NCI-H1092 (cell line): ENCODE results near the gene SELENOP.
"Not testable (repeated sequence)": the region's sequence is repeated elsewhere in the genome, so short reads cannot be mapped to it uniquely, and the experiment has no call there.

Experiments
- DNase-seq: peaks from one replicate; lab custom pipeline; 2025; lab: John Stamatoyannopoulos, UW

Gene SELENOP

DNA sequence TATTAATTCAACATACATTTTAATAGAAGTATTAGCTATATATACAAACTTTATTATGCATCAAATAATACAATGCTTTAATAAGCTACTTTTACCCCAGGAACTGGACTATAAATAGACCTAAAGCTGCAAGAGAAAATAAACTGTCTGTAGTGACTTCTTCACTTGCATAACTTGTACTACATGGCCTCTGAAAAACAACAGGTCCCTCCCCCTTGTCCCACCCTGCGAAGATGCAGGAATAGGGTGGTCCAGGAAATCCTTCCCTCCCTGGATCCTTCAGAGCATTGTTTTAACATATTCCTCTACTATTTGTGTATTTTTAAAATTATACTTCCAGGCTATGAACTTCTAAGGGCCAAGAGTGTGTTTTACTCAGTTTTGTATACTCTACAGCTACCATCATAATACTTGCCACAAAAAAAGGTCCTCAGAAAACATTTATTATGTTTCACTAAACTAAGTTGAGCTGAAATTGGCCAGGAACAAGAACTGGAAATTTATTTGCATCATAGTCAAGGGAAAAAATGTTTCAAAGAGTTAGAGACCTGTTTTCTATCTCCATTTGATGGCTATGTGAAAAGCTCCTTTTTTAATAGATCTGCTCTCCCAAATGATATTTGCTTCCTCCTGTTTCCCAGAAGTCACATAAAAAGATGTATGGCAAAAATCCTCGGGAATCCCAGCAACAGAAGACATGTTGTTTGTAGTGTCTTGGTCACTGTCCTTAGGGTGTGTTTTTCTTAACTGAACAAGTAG is 15.2 kb upstream of the SELENOP start:
- no peak for DNase-seq

DNA sequence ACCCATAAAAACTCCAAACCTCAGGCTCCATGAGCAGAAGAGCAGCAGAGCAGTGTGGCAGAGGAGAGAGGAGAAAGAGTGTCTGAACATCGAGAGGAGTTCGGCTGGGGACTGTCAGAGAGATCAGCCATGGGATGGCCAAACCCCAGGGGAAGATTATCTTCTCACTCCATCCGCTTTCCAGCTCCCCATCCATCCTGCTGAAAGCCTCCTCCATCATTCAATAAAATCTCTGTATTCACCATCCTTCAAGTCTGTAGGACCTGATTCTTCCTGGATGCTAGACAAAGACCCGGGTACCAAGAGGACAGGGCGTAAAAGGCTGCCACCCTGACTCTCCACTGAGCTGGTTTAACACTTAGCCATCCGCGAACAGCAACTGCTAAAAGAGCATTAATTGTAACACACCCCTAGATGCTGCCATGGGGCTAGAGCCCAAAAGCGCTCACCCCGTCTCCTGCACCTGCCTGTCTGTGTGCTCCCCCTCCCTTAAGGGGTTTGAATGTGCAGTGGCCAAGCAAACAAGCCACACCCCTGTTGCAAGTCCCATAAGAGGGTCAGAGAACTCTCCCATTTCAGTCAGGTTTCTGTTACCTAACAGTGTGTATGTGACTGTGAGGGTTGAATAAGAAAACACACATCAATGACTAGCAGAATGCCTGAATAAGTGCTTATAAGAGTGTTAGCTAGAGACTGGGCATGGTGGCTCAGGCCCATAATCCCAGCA is 13.9 kb upstream of the SELENOP start:
- DNase-seq, result no peak

DNA sequence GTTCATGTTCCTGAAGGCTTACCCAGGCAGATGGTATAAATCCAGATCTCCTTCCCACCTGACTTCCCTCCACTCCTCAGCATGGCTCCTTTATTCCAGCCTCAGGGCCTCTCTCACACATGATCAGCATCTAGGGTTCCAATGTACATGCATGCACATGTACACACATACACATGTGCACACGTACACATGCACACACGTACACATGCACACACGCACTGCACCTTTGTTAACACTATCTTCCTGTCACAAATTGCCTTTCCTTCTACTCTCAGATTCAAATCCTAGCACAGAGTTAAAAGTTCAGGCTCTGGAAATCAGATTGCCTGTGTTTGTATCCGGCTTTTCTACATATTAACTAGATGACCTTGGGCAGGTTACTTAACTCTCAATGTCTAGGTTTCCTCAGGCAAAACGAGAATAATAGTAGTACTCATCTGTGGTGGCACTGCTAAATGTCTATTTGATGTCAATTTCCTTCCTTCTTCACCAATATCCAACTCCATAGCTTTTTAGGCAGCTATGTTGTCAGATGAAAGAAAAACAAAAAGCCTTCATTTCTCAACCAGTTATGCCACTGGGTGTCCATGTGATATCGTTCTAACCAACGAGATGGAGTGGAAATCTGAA is 12.8 kb upstream of the SELENOP start:
- DNase-seq, result no peak

DNA sequence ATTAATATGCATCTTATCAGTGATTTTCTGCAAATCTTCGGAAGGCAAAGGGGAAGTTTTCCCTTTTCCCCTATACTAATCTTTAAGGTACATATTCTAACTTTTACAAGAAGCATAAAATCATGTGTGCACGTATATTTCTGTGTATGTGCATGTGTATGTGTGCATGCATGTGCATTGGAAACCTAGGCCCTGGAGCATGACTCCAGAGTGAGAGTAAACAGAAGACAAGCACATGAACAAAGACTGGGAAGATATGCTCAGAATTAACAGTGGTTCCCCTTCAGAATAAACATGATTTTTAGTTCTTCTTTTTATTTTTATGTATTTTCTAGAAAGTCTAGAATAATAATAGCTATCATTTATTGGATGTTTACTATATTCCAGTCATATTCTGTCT is 10.9 kb upstream of the SELENOP start:
- DNase-seq, result no peak

DNA sequence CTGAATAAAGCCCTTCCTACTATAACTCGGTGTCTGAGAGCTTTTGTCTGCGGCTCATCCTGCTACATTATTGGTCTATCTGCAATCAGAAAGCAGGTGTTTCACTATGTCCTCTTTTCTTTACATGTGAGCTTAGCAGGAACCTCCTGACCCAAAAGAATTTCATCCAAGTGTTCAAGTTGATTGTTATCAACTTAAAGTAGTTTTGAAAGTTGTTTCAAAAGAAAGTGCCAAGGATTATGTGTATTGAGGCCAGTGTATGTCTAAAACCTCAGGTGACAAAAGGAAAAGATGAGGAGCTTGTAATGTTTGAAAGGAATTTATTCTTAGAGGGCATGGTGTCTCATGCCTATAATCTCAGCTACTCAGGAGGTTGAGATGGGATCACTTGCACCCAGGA is 8.1 kb upstream of the SELENOP start:
- no peak for DNase-seq

DNA sequence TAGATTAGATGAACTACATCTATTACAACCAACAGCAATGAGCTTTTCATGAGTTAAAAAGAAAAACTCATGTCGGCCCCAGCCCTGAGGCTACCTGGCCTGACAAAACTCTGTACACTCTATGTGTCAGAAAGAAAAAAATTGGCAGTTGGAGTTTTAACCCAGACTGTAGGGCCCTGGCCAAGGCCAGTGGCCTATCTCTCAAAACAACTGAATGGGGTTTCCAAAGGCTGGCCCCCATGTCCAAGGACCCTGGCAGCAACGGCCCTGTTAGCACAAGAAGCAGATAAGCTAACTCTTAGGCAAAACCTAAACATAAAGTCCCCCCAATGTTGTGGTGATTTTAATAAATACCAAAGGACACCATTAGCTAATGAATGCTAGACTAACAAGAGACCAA is 4.9 kb upstream of the SELENOP start:
- not testable (repeated sequence) for DNase-seq

DNA sequence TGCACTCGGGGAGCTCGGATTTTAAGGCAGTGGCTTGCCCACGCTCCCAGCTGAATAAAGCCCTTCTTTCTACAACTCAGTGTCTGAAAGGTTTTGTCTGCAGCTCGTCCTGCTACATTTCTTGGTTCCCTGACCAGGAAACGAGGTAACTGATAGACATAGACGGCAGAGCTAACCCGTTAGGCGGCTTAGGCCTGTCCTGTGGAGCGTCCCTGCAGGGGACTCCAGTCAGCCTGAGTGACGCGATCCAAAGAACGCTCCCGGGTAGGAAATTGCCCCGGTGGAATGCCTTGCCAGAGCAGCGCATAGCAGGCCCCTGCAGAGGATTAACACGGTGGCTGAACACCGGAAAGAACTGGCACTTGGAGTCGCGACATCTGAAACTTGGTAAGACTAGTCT is 1.8 kb upstream of the SELENOP start:
- DNase-seq, result no peak

DNA sequence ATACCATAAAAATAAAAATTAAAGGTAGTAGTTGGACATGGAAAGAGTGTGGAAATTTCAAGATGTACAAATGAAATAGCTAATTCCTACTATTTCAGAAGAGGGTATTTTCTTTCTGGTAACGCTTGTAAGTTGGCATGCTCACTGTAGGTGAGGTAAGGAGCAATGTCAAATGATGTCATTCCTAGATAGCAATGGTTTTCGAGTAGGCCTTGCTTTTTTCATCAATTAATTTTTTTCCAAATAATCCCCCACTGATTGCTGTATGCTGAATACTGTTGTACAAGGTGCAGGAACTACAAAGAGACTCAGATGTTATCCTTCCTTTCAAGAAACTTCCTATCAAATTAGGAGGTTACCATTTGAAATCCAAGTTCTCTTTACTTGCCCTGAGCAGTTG is 928 bp upstream of the SELENOP start:
- DNase-seq, result no peak

DNA sequence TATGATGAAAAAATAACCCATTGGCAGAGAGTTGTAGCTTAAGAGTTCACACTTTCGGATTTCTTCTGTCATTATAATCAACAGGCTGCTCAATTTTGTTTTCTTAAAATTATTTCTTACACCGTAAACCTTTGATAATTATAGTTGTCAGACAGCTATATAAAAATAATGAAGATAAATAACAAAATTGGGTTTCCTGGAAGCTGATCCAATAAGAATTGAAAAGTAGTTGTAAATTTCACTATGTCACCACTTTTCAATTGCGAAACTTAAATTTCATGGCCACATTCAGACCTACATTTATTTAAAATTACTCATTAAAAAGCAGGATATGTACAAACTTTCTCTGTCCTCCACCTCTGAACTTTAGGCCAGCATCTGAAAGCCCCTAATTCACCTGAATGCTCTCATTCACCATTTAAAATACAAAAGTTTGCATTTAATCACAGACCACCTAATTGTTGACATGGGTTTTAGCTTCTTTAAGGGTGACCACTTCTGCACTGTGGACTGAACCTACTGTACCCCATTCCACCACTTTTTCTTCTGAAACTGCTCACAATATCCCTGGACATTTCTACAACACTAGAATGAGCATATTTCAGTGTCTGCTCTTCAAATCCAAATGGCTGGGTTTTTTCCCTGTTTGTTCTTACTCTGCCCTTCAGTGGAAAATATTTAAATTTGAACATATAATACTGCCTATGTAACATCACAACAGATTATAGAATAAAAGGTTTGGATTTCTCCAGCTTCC is 680 bp downstream of the SELENOP start:
- DNase-seq, result no peak

DNA sequence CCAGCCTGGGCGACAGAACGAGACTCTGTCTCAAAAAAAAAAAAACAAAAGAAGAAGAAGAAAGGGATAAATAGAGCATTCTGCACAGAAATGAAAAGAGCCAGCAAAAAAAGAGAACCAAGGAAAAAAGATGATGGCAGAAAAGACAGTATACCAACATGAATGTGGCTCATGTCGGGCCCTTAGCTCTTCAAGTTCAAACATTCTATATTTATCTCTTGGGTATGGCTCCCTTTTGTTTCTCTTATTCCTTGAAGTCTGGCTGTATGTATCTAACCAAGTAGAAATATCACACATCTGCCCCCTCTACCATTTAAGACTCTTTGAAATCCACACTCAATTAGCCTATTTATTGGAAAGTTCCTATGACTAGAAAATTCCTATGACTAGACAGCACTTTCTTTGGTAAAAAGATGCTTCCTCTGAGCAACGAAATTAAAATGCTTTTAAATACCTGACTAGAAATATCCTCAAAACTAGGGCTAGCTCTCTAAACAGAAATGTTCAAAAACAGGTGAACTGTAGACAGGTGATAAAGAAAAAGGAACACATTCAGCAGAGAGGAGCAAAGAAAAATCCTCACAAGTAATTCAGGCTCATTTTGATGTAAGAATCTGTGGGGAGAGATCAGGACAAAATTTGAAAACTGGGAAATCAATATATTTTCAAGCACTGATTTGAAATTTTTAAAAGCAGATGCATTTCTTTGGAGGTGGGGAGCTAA is 2.6 kb downstream of the SELENOP start:
- DNase-seq, result no peak

DNA sequence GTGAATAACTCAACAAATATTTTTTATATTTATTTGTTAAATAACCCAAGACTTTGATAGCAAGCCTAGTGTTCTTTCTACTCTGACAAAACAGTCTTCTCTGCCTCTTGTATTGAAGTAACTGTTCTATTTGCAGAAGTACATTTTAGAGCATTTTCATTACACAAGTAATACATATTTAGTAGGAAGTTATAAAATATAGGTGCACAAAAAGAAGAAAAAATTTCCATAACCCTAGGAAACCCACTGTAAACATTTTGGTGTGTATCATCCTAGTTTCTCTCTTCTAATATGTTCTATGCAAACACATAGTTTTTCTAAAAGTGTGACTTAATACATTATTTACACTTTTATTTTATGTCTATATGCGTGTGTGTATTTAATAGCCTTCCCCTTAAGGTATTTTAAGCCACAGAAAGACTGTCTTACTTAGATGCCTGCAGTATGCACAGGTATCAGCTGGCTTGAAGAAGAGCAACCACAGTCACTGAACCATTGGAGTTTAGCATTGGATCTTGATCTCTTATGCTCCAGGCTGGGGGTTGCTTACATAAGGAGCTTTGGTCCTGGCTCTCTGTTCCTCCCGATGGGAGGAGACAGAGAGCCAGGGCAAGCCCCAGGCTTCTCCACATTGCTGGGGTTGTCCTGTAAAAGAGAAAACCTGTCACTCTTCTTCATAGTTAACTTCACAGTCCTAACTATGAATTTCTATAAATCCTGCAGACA is 3.8 kb downstream of the SELENOP start:
- DNase-seq, result no peak

DNA sequence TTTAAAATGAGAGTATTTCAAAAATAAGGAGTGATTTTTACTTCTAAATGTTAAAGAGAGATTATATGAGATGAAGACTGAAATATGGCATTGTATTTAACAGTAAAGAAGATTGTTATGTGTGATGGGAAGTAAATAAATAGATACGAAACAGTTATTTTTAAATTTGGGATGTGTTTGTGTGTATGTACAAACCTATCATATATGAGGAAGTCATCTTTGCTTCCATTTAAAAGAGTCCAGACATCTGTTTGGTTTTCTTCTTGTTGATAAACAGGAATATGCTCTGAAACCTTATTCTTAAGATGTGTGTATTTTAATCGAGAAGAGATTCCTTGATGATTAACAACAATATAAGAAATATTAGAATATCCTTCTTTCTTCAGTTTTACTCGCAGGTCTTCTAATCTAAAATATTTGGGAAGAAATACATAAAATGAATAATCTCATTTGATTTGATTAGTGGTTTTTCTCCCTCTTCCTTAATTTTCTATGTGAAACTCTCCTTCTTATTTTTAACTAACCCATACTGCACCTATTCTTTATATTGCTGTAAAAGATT is 4.9 kb downstream of the SELENOP start:
- no peak for DNase-seq

DNA sequence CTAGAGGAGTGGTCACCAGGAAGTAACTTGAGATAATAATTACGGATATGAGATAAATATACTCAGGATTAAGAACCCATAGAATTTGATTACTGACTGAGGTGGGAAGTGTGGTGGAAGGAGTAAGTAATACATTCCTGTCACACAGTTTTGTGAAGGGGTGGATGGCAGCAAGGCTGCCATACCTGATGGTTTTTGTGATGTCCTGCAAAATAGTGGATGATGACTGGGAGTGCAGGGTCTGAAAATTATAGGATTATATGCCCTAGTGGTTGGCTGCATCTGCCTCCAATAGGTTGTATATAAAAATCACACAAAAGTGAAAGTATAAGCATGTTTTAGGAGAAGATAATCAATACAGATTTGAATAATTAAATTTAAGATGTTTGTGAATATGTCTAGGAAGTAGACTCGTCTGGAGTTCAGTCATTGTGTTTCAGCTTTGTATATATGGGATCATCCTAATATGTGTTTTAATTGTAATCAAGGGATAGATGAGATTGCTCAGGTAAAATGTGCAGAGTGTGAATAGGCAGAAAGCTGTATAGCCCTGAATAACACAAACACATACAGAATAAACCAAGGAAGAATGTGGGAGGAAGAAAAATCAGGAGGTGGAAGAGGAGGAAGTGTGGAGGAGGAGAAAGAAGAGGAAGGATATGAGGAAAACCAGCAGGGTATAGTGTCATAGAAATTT is 5.5 kb downstream of the SELENOP start:
- no peak for DNase-seq

DNA sequence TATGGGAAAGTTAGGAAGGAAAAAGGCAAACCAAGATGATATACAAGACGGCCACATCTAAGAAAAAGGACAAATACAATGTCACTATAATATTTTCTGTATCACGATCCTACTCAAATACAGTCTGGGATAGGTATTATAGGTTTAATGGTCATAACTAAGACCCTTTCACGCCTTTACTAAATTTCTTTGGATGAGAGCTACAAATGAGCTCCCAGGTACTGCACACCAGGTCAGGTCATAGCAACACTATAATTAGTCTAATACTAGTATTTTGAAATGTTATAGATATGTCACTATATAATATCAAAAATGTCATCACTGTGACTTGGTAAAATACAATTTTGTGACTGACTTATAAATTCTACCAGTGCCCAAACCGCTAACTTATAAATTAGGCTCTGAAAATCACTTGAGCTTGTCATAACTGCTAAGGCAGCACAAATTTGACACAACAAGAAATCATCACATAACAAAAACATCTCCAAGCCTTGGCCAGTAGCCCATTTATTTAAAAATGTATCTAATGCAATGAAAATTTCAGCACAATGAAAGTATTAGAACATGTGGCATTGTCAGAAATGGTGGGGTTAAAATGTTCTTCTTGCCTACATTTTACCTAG is 6.9 kb downstream of the SELENOP start:
- no peak for DNase-seq

DNA sequence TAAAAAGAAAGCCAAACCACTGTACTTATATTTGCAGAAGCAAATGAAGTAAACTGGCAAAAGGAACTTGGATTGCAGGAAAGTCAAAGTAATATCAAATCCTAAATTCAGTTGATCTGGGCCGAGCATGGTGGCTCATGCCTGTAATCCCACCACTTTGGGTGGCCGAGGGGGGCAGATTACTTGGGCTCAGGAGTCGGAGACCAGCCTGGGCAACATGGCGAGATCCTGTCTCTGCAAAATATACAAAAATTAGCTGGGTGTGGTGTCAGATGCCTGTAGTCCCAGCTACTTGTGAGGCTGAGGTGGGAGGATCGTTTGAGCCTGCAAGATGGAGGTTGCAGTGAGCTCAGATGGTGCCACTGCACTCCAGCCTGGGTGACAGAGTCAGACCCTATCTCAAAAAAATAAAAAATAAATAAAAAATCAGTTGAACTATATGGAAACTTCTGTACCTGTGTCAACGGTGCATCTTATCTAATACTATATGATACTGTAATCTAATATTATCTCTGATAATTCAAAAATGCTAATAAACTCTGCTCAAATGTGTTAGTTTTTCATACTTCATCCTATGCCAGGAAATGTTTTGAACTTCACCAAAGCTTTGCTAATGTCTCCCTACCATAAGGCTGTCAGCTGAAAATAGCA is 10.1 kb downstream of the SELENOP start:
- no peak for DNase-seq

DNA sequence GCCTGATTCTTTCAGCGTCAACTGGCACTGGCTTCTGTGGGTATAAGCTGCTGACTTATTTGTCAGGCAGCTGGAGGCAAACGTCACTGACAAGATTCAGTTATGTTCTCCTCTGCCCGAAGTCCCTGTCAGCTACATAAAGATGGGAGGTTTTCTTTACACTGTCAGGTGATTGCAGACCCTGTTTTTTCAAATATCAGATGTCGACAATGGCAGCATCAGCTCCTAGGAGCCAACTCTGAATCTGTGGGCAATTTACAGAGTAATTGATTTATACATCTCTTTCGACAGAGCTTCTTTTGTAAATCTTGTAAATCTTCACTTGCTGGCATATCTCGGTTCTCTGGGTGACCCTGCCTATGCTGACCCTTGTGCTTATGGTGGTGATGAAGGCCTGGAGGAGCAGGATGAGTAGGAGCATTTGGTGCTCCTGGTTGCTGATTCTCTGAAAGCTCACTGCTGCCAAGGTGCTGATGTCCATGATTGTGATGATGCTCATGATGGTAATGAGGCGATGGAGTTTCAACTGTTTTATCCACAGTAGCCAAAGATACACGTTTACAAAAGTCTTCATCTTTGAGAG is 10.9 kb downstream of the SELENOP start:
- DNase-seq, result no peak

DNA sequence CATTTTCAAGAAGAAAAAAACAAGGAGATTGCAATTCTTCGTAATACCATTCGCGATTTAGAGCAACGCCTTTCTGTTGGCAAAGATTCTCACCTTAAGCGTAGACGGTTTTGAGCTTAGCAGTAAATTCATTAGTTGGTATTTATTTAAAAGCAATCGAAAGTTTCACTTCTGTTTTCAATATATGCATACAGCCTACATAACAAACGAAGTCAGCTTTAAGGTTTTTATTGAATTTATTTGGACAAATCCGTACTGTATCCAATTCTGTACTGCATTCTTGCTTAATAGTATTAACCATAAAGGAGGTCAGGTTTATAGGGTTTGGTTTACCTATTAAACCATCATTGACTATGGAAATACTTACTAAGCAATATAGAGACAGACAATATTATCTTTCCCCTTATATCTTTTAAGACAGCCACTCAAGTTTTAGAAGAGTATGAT is 12.0 kb downstream of the SELENOP start:
- no peak for DNase-seq

DNA sequence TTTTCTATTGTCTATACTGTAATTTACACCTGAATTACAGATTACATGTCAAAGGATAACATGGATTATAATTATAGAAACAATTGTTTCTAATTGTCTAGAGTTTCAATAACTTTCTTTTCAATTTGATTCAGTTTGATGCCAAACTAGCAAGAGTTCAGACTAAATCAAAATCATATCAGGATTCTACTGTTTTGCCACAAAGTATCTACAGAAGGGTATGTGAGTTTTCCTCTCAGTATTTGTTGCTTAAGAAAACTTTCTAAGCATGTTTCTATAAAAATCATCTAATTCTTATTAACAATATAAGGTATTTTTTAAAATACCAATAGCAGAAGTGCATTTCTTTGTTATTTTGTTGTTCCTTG is 12.5 kb downstream of the SELENOP start:
- no peak for DNase-seq
